PFSK-1 (cell line): ENCODE results near the gene CEP170B.

Experiments used
- REST ChIP-seq, 2 experiments: IDR thresholded peaks; 2 replicates each; pipeline versions ENCODE4 v1.6.1 to v1.8.0; 2011 to 2012; ENCODE audit warnings: low read depth in 2 of 2, low read length in 2 of 2, control low read depth in 1 of 2, inconsistent platforms in 1 of 2, mild to moderate bottlenecking in 1 of 2, moderate library complexity in 1 of 2; ENCODE audit not compliant: insufficient read depth in 1 of 2
- TAF1 ChIP-seq: IDR thresholded peaks from 2 replicates; pipeline ENCODE4 v1.6.1; 2012; ENCODE audit warnings: low read length, control low read depth, borderline replicate concordance; ENCODE audit not compliant: insufficient read depth

- TF ChIP-seq TAF1 (no peak), REST (IDR thresholded peaks at IDR 0.05; ENCODE audit: insufficient read depth in 1 of 2, low read depth in 2 of 2, low read length in 2 of 2) (no peak)
Observed at GRCh38 chr14:104898195-104898558, 33.1 kb downstream of the CEP170B start.
